Cardiac muscle cell (in vitro differentiated cells and primary cell): ENCODE data around the gene AFG3L2. TPM values are rescaled to one million over a fixed set of nuclear protein-coding genes. Genes with fewer than 3 reads are reported as not detected.

ENCODE experiments used
- DNase-seq, 2 donors: peaks; one replicate each; pipeline versions ENCODE4 v3.0.0 to v3.0.0-alpha.2; 2010 to 2017; ENCODE audit warnings: low read depth in 1 of 2, low spot score in 1 of 2
- H3K27ac ChIP-seq: fragments of 200-600 bp; sonication (generic); 2 replicates; pipeline ENCODE4 v1.5.1; 2016
- H3K27me3 ChIP-seq: fragments of 200-600 bp; sonication (generic); 2 replicates; pipeline ENCODE4 v1.6.0; 2016; ENCODE audit warnings: control low read depth
- H3K36me3 ChIP-seq: fragments of 200-600 bp; sonication (generic); 2 replicates; pipeline ENCODE4 v1.5.1; 2016; ENCODE audit warnings: control low read depth
- H3K4me1 ChIP-seq: fragments of 200-600 bp; sonication (generic); 2 replicates; pipeline ENCODE4 v1.8.1; 2017; ENCODE audit warnings: low read depth, mild to moderate bottlenecking, mixed run types
- H3K4me3 ChIP-seq: fragments of 200-600 bp; sonication (generic); 2 replicates; pipeline ENCODE4 v1.5.1; 2016; ENCODE audit warnings: mild to moderate bottlenecking
- H3K9me3 ChIP-seq: fragments of 200-600 bp; sonication (generic); 2 replicates; pipeline ENCODE4 v1.5.1; 2017; ENCODE audit warnings: low read depth, mild to moderate bottlenecking, control low read depth
- CTCF ChIP-seq: IDR thresholded peaks from 2 replicates; pipeline ENCODE4 v1.5.1; 2012; ENCODE audit warnings: low read depth, mild to moderate bottlenecking, low read length
- polyA plus RNA-seq: library from polyadenylated mRNA; unstranded; fragments of >200 nt; fragmentation: Nextera tagmentation; extraction: Ambion mirVana; gene quantifications from 2 replicates; pipeline ENCODE4 v1.2.1, GENCODE V29; 2016
- total RNA-seq: library from RNA; depleted of rRNA; stranded (reverse); fragments of >200 nt; gene quantifications from 2 replicates; pipeline ENCODE4 v1.2.3, GENCODE V29; 2016

Gene AFG3L2
- total and polyA plus RNA-seq, 2 experiments from 2014 or later: 83.5 to 97.6 TPM

GRCh38 chr18:12374401-12374800, 2.6 kb downstream of the AFG3L2 start:
- no peak overlapping the region for H3K27ac ChIP-seq
- no peak for TF ChIP-seq CTCF
- no peaks in the 10 kb centered on the region for H3K9me3 ChIP-seq
- H3K4me3 ChIP-seq: no peak overlapping the region
- peaks cover 19% of the 10 kb centered on the region for H3K4me1 ChIP-seq
- H3K36me3 ChIP-seq: peaks cover 2% of the 10 kb centered on the region
- DNase-seq: no peak
- no peaks in the 10 kb centered on the region for H3K27me3 ChIP-seq

- peak overlapping the region; percentile 70 for H3K27ac ChIP-seq
- DNase-seq: no peak
- H3K9me3 ChIP-seq: no peaks in the 10 kb centered on the region
- H3K4me1 ChIP-seq: peaks cover 19% of the 10 kb centered on the region
- H3K27me3 ChIP-seq: no peaks in the 10 kb centered on the region
- TF ChIP-seq CTCF: no peak
- no peak overlapping the region for H3K4me3 ChIP-seq
- peaks cover 9% of the 10 kb centered on the region for H3K36me3 ChIP-seq
Observed at GRCh38 chr18:12373771-12374116, 3.3 kb downstream of the AFG3L2 start.

- TF ChIP-seq CTCF: no peak
- H3K9me3 ChIP-seq: no peaks in the 10 kb centered on the region
- H3K4me1 ChIP-seq: peaks cover 19% of the 10 kb centered on the region
- peak; percentile 36 to 64 for DNase-seq
- H3K27ac ChIP-seq: peak overlapping the region; percentile 70
- peaks cover 11% of the 10 kb centered on the region for H3K36me3 ChIP-seq
- no peak overlapping the region for H3K4me3 ChIP-seq
- no peaks in the 10 kb centered on the region for H3K27me3 ChIP-seq
Observed at GRCh38 chr18:12373116-12373770, 3.8 kb downstream of the AFG3L2 start.

- no peaks in the 10 kb centered on the region for H3K9me3 ChIP-seq
- peak overlapping the region; percentile 70 for H3K27ac ChIP-seq
- no peaks in the 10 kb centered on the region for H3K27me3 ChIP-seq
- peaks cover 19% of the 10 kb centered on the region for H3K4me1 ChIP-seq
- no peak for TF ChIP-seq CTCF
- H3K36me3 ChIP-seq: peaks cover 15% of the 10 kb centered on the region
- no peak overlapping the region for H3K4me3 ChIP-seq
- no peak for DNase-seq
Observed at GRCh38 chr18:12372406-12372805, 4.6 kb downstream of the AFG3L2 start.

- H3K27ac ChIP-seq: no peak overlapping the region
- H3K27me3 ChIP-seq: no peaks in the 10 kb centered on the region
- H3K9me3 ChIP-seq: no peaks in the 10 kb centered on the region
- no peak overlapping the region for H3K4me3 ChIP-seq
- no peak for TF ChIP-seq CTCF
- H3K4me1 ChIP-seq: peaks cover 19% of the 10 kb centered on the region
- H3K36me3 ChIP-seq: peaks cover 20% of the 10 kb centered on the region
- DNase-seq: no peak
Observed at GRCh38 chr18:12371590-12371989, 5.4 kb downstream of the AFG3L2 start.
